Gastrocnemius medialis (tissue), 4 donors: ENCODE data around the gene PCDH18.

Source experiments
- POLR2A ChIP-seq, 2 donors: fragments of 450-650 bp; IDR thresholded peaks; one replicate each; pipeline ENCODE4 v1.6.1; 2017; ENCODE audit warnings: antibody characterized with exemption in 2 of 2, mild to moderate bottlenecking in 2 of 2, moderate library complexity in 2 of 2
- TF ChIP-seq, protein P1 (sequence below), 5 experiments: fragments of 450-650 bp in 3 of 5; fragments of 200-600 bp in 2 of 5; sonication (generic) in 2 of 5; IDR thresholded peaks in 4 of 5; conservative IDR thresholded peaks in 1 of 5; 1 replicate in 4 of 5; 2 replicates in 1 of 5; pipeline ENCODE4 v1.5.1; 2016 to 2019; ENCODE audit warnings: antibody characterized with exemption in 5 of 5, mild to moderate bottlenecking in 3 of 5, moderate library complexity in 3 of 5

DNA sequence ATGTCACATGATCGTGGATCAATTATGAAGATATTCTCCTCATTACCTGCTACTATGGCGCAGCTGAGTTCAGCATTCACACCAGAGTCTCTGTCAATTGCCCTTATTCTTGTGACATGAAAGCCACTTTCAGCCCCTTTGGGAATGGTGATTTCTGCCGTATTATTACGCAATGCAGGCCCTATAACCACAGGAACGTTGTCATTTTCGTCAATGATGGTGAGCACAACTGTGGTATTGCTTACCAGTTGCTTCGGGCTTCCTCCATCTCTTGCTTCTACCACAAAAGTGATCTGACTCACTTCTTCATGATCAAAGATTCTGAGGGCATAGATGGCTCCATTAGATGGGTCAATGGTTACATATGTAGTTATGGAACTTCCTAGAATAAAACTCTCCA, 2.1 kb downstream of the PCDH18 start:
- TF ChIP-seq, protein P1, sequence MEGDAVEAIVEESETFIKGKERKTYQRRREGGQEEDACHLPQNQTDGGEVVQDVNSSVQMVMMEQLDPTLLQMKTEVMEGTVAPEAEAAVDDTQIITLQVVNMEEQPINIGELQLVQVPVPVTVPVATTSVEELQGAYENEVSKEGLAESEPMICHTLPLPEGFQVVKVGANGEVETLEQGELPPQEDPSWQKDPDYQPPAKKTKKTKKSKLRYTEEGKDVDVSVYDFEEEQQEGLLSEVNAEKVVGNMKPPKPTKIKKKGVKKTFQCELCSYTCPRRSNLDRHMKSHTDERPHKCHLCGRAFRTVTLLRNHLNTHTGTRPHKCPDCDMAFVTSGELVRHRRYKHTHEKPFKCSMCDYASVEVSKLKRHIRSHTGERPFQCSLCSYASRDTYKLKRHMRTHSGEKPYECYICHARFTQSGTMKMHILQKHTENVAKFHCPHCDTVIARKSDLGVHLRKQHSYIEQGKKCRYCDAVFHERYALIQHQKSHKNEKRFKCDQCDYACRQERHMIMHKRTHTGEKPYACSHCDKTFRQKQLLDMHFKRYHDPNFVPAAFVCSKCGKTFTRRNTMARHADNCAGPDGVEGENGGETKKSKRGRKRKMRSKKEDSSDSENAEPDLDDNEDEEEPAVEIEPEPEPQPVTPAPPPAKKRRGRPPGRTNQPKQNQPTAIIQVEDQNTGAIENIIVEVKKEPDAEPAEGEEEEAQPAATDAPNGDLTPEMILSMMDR (IDR thresholded peaks at IDR 0.05 in 4 of 5, conservative IDR thresholded peaks at IDR 0.05 in 1 of 5), result no peak
- no peak for TF ChIP-seq POLR2A (IDR thresholded peaks at IDR 0.05)
